ENCODE data around the gene CCSER1.
"Not testable (repeated sequence)": the region's sequence is repeated elsewhere in the genome, so short reads cannot be mapped to it uniquely, and the experiment has no call there.

The CCSER1 gene

DNA sequence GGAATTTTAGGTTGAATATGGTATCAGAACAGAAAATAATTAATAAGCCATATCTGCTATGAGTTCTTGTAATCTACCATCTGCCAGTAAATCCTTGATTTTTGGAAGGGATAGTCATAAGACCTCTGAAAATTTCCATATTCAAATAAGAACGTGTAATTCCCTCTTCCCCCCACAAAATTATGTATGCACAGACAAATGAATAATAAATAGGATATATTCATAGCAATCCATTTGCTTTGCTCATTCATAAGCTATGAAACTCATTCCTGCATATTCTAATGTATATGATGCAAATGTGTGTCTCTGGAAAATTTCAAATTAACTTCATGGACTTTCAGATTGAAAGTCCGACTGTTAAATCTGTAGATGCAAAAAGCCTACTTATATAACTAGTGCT lies 1343.5 kb downstream of the CCSER1 start:
- no peak for DNase-seq (ENCODE audit: low read depth in 2 of 2, low spot score in 1 of 2)

- DNase-seq (ENCODE audit: low read depth in 2 of 2, low spot score in 1 of 2) = no peak
These were observed 1344.1 kb downstream of the CCSER1 start for GRCh38 chr4:91471280-91471679.

DNA sequence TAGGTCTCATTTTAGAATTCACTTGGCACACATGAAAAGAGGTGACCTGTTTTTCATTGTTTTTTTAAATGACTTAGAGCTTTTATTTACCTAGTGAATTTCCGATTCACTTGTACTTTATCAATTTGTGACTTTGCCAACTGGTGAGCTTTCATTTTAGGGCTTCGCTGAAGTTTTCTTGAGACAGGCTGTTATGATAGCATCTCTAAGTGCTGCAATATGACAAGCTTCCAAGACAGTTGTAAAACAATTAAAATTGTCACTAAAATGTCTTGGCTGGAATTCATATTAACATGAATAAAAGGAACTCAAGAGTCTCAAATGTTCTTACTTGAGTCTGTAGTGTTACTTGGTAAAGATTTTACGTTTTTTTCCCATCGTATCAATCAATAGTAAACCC lies 1344.9 kb downstream of the CCSER1 start:
- no peak for DNase-seq (ENCODE audit: low read depth in 2 of 2, low spot score in 1 of 2)

DNA sequence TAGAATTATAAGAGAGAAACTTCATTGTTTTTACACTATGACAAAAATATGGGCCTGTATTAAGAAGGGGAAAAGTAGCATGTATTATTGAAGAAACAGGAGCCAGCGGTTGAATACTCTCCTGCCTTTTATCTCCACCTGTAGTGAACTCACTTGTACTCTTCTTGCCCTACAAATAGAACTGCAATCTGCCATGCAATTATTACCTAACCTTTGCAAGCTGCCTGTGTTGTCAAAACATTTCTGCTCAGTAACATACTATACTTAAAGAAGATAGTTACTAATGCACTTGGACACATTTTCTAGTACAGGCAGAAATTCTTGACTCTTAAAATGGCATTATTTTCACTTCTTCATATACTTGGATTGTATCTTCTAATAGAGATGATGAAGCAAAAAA lies 1358.2 kb downstream of the CCSER1 start:
- no peak for DNase-seq (ENCODE audit: low read depth in 2 of 2, low spot score in 1 of 2)

GRCh38 chr4:91488946-91489345 lies 1361.8 kb downstream of the CCSER1 start:
- DNase-seq (ENCODE audit: low read depth in 2 of 2, low spot score in 1 of 2) = no peak

- DNase-seq (ENCODE audit: low read depth in 2 of 2, low spot score in 1 of 2) = no peak
These were observed 1370.7 kb downstream of the CCSER1 start for GRCh38 chr4:91497892-91498291.

GRCh38 chr4:91502365-91502764 lies 1375.2 kb downstream of the CCSER1 start:
- no peak for DNase-seq (ENCODE audit: low read depth in 2 of 2, low spot score in 1 of 2)

GRCh38 chr4:91513326-91513725 lies 1386.1 kb downstream of the CCSER1 start:
- DNase-seq (ENCODE audit: low read depth in 2 of 2, low spot score in 1 of 2) = no peak

DNA sequence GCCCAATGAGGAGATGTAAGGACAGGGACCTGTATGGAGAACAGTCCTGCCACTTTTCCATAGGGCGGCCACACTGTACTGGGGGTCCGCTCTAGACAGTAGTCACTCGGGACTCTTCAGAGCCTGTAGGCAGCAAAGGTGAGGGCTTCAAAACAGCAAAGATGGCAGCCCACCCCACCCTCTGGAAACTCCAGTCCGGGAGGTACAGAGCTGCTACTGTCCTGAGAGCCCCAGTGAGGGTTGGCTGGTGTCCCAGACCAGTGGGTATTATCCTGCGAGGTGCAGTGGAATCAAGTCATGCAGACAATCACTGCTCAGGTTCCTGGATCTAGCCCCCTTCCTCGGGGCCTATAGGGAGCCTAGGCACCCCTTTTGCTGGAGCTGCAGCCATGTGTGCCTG lies 1392.0 kb downstream of the CCSER1 start:
- DNase-seq (ENCODE audit: low read depth in 2 of 2, low spot score in 1 of 2) = no peak

DNA sequence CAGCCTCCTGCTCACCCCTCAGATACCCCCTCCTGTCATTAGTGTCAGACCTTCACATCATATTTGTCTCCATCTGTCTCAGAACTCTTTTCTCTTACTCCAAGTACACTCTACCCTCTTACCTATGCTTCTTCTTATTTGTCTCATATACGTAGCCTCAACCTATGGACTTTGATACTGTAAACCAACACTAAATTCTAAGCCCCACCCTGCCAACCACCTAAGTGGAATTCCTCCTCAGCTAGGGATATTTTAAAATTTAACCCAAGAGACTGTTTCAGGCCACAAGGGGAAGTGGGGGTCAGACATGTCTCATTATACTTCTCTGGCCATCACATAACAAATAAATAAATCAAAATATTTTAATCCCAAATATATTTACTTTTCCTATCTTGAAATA lies 1398.4 kb downstream of the CCSER1 start:
- DNase-seq (ENCODE audit: low read depth in 2 of 2, low spot score in 1 of 2) = no peak

- no peak for DNase-seq (ENCODE audit: low read depth in 2 of 2, low spot score in 1 of 2)
These were observed 1399.9 kb downstream of the CCSER1 start for GRCh38 chr4:91527056-91527455.

DNA sequence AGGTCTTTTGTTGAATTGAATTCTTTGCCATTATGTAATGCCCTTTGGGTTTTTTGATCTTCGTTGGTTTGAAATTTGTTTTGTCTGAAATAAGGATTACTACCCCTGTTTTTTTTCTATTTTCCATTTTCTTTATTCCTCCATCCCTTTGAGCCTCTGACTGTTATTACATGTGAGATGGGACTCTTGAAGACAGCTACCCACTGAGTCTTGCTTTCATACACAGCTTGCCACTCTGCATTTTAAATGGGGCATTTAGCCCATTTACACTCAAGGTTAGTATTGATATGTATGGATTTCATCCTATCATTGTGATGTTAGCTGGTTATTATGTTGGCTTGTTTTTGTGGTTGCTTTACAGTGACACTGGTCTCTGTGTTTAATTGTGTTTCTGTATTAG lies 1440.4 kb downstream of the CCSER1 start:
- no peak for DNase-seq (ENCODE audit: low read depth in 2 of 2, low spot score in 1 of 2)

GRCh38 chr4:91577864-91578263 lies 1450.7 kb downstream of the CCSER1 start:
- no peak for DNase-seq (ENCODE audit: low read depth in 2 of 2, low spot score in 1 of 2)

- DNase-seq (ENCODE audit: low read depth in 2 of 2, low spot score in 1 of 2) = no peak
These were observed 1463.1 kb downstream of the CCSER1 start for GRCh38 chr4:91590260-91590659.

DNA sequence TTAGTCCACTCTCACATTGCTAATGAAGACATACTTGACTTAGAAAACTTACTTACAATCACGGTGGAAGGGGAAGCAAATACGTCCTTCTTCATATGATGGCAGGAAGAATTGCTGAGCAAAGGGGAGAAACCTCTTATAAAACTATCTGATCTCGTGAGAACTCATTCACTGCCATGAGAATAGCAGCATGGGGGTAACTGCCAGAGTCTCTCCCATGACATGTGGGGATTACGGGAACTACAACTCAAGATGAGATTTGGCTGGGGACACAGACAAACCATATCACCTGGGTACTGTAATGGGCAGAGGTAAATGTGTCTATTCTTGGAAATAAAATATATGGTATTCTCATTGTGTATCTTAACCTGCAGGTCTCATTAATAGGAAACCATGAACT lies 1464.9 kb downstream of the CCSER1 start:
- no peak for DNase-seq (ENCODE audit: low read depth in 2 of 2, low spot score in 1 of 2)

DNA sequence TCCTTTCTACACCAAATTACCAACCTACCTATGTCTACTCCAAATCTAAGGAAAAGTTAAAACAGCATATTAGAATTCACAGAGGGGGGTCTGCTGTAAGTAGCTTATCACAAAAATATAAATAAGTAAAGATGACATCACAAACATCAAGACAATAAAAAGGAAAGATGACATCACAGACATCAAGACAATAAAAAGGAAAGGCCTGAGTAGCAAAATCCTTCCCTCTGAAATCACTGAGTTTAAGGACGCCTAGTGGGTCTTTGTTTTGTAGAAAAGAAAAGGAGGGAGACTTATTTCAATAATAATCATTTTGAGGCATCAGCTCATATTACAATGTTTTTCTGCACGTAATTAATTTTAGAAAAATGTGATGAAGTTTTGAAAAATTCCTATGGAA lies 1469.5 kb downstream of the CCSER1 start:
- no peak for DNase-seq (ENCODE audit: low read depth in 2 of 2, low spot score in 1 of 2)

GRCh38 chr4:91598696-91599095 lies 1471.5 kb downstream of the CCSER1 start:
- no peak for DNase-seq (ENCODE audit: low read depth in 2 of 2, low spot score in 1 of 2)

DNA sequence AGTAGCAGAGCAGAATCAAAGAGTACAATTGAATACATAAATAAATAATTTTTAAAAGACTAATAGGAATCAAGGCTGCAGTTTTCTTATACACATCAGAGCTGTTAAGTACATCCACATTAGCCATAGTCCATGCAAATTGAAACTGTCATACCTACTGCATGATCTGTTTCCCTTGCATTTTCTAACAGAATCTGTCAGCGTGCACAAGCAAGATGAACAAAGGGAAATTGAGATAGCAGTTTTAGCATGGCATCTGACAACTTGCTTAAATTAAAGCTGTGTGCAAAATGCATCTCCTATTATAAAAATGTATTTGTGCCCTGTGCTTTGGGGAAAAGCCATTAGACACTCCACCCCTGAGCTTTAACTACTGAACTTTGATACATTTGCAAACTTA lies 1473.1 kb downstream of the CCSER1 start:
- no peak for DNase-seq (ENCODE audit: low read depth in 2 of 2, low spot score in 1 of 2)

DNA sequence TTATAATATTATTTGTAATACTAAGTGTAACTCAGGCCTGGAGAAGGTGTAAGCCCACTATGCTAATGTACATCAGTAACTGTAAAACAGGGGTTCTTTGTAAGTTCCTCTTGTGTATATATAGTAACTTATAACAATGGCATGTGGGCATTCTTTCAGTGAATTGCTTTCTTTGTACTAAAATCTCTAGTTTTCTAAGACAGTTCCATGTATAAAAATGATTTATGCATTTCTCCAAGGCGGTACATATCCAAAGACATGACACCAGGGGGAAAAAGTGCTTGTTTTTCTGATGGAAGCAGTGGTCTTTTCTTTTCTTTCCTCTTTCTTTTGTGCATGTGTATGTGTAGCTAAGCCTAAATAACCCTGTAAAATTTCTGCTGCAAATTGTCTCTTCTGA lies 1474.2 kb downstream of the CCSER1 start:
- no peak for DNase-seq (ENCODE audit: low read depth in 2 of 2, low spot score in 1 of 2)

DNA sequence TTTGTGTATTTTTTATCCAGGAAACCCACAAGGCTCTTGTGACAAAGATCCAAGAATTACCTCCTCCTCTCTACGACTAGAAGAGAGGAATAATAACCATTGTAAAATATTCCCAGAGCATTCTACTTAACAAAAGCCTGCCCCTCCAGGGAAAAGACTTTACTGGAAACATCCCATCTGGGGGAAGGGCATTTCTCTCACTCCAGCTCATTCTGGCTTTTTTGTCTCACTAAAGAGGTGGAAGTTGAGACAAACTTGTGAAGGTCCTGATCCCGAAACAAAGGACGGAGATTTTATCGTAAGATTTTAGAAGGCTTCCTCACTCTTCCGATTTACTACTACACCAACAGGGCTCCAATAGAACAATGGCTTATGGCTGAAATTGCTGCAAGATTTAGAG lies 1484.6 kb downstream of the CCSER1 start:
- no peak for DNase-seq (ENCODE audit: low read depth in 2 of 2, low spot score in 1 of 2)

DNA sequence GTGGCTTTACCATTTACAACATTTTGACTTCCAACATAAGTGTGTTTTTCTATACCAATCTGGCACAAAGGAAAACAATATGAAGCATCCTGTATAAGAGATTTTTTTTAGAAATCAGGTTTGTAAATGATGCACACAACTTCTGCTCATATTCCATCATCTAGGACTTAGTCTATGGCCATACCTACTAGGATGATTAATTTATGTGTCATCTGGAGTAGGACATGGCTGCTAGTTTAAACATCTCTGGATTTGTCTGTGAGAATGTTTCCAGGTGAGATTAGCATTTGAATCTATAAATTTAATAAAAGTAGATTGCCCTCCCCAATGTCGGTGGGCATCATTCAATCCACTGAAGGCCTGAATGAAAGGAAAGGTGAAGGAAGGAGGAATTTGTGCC lies 1493.8 kb downstream of the CCSER1 start:
- DNase-seq (ENCODE audit: low read depth in 2 of 2, low spot score in 1 of 2) = no peak

- no peak for DNase-seq (ENCODE audit: low read depth in 2 of 2, low spot score in 1 of 2)
These were observed 1494.3 kb downstream of the CCSER1 start for GRCh38 chr4:91621446-91621845.

- DNase-seq (ENCODE audit: low read depth in 2 of 2, low spot score in 1 of 2) = no peak
These were observed 1495.9 kb downstream of the CCSER1 start for GRCh38 chr4:91622925-91623602.

DNA sequence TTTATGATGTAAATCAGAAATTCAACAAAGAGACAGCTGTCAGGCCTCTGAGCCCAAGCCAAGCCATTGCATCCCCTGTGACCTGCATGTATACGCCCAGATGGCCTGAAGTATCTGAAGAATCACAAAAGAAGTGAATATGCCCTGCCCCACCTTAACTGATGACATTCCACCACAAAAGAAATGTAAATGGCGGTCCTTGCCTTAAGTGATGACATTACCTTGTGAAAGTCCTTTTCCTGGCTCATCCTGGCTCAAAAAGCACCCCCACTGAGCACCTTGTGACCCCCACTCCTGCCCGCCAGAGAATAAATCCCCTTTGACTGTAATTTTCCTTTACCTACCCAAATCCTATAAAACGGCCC lies 1496.4 kb downstream of the CCSER1 start:
- DNase-seq (ENCODE audit: low read depth in 2 of 2, low spot score in 1 of 2) = not testable (repeated sequence)

Measured in stimulated activated CD8-positive, alpha-beta memory T cell treated with anti-CD3 and anti-CD28 coated beads, Interleukin-4, amount 100 ng/mL, for 4 hours (primary cell).